ENCODE results near the gene PHF20. TPM values are rescaled to one million over a fixed set of nuclear protein-coding genes. Genes with fewer than 3 reads are reported as not detected.

The PHF20 gene
- total RNA-seq, 2 donors from 2014 or later: 17.6 to 25.1 TPM

GRCh38 chr20:35866418-35867202 is 94.8 kb downstream of the PHF20 start:
- H3K9me3 ChIP-seq: no peaks in the 10 kb centered on the region
- H3K27ac ChIP-seq: no peak overlapping the region
- DNase-seq (no peak), ATAC-seq (no peak)
- no peak for TF ChIP-seq POLR2A (IDR thresholded peaks at IDR 0.05)
- TF ChIP-seq CTCF (IDR thresholded peaks at IDR 0.05): no peak
- H3K27me3 ChIP-seq: no peaks in the 10 kb centered on the region
- H3K4me1 ChIP-seq: no peaks in the 10 kb centered on the region
- no peak overlapping the region for H3K4me3 ChIP-seq
- intact Hi-C loops (cut with DNase I): no loop called here
- 71 to 81% methylated on average over 1 of the region's 1 CpG for WGBS, 2 donors
- peaks cover 0 to 1% of the 10 kb centered on the region in 2 donors for H3K36me3 ChIP-seq (replicated peaks in 1 of 2; ENCODE audit: insufficient read depth in 1 of 2, low read depth in 2 of 2)

GRCh38 chr20:35870541-35871258 is 98.9 kb downstream of the PHF20 start:
- no peak for ATAC-seq
- Histone ChIP-seq H3K9me3 (no peaks in the 10 kb centered on the region), H3K4me1 (no peaks in the 10 kb centered on the region), H3K4me3 (no peak overlapping the region), H3K27me3 (no peaks in the 10 kb centered on the region), H3K27ac (no peak overlapping the region), H3K36me3 (replicated peaks in 1 of 2; ENCODE audit: insufficient read depth in 1 of 2, low read depth in 2 of 2) (peaks cover 0 to 1% of the 10 kb centered on the region in 2 donors)
- intact Hi-C loops (cut with DNase I): no loop called here
- 90 to 94% methylated on average over 7 of the region's 7 CpGs for WGBS, 2 donors
- DNase-seq: no peak
- TF ChIP-seq CTCF (IDR thresholded peaks at IDR 0.05) (no peak), POLR2A (IDR thresholded peaks at IDR 0.05) (no peak)

GRCh38 chr20:35871259-35871771 is 99.5 kb downstream of the PHF20 start:
- intact Hi-C loops (cut with DNase I): no loop called here
- TF ChIP-seq CTCF (IDR thresholded peaks at IDR 0.05) (no peak), POLR2A (IDR thresholded peaks at IDR 0.05) (no peak)
- no peaks in the 10 kb centered on the region for H3K9me3 ChIP-seq
- no peaks in the 10 kb centered on the region for H3K4me1 ChIP-seq
- 66 to 71% methylated on average over 5 of the region's 5 CpGs for WGBS, 2 donors
- H3K36me3 ChIP-seq (replicated peaks in 1 of 2; ENCODE audit: insufficient read depth in 1 of 2, low read depth in 2 of 2): peaks cover 0 to 1% of the 10 kb centered on the region in 2 donors
- ATAC-seq (no peak), DNase-seq (peak in 2 of 4 donors; percentile 17 to 19)
- no peak overlapping the region for H3K27ac ChIP-seq
- no peaks in the 10 kb centered on the region for H3K27me3 ChIP-seq
- no peak overlapping the region for H3K4me3 ChIP-seq

- Histone ChIP-seq H3K36me3 (replicated peaks in 1 of 2; ENCODE audit: insufficient read depth in 1 of 2, low read depth in 2 of 2) (no peaks in the 10 kb centered on the region), H3K27ac (no peak overlapping the region), H3K27me3 (no peaks in the 10 kb centered on the region), H3K9me3 (no peaks in the 10 kb centered on the region), H3K4me1 (no peaks in the 10 kb centered on the region), H3K4me3 (no peak overlapping the region)
- TF ChIP-seq POLR2A (IDR thresholded peaks at IDR 0.05) (no peak), CTCF (IDR thresholded peaks at IDR 0.05) (no peak)
- ATAC-seq (no peak), DNase-seq (no peak)
- WGBS, 2 donors: 73 to 83% methylated on average over 3 of the region's 3 CpGs
- intact Hi-C loops (cut with DNase I): no loop called here
Observed at GRCh38 chr20:35876033-35876320, 104.2 kb downstream of the PHF20 start.
